Erythroblast (primary cell): ENCODE measurements around the gene SORCS3.

Experiments
- DNase-seq, 2 experiments: peaks; one replicate each; lab custom pipeline; 2025; lab: John Stamatoyannopoulos, UW
- GATA1 ChIP-seq: IDR thresholded peaks from 2 replicates; pipeline ENCODE4 v1.6.1; 2011; ENCODE audit warnings: low read depth, mild to moderate bottlenecking, control low read depth, low read length, moderate library complexity
- POLR2A ChIP-seq: IDR thresholded peaks from 2 replicates; pipeline ENCODE4 v1.6.1; 2011; ENCODE audit warnings: mild to moderate bottlenecking, low read length

SORCS3 gene

GRCh38 chr10:105063796-105064195 is 422.7 kb downstream of the SORCS3 start:
- DNase-seq, result peak; percentile 14 to 35
- TF ChIP-seq POLR2A (no peak), GATA1 (no peak)

GRCh38 chr10:105068497-105068896 is 427.4 kb downstream of the SORCS3 start:
- no peak for DNase-seq
- TF ChIP-seq GATA1, result no peak
- no peak for TF ChIP-seq POLR2A

DNA sequence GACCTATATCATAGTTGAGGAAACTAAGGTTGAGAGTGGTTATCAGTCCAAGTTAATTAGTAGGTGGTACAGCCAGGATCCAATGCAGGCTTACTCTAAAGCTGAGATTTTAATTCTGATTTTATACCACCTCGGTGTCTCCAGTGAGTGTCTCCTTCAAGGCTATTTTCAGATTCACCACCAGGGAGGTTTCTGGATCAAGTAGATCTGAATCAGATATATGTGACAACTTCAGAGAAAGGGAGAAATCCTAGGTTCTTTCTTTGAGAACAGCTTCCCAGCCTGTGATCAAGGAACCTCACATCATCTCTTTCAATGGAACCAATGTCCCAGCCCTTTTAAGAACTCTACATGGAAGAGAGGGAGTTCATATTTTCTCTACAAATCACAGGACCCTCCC is 429.2 kb downstream of the SORCS3 start:
- TF ChIP-seq POLR2A, result no peak
- no peak for TF ChIP-seq GATA1
- DNase-seq, result no peak

DNA sequence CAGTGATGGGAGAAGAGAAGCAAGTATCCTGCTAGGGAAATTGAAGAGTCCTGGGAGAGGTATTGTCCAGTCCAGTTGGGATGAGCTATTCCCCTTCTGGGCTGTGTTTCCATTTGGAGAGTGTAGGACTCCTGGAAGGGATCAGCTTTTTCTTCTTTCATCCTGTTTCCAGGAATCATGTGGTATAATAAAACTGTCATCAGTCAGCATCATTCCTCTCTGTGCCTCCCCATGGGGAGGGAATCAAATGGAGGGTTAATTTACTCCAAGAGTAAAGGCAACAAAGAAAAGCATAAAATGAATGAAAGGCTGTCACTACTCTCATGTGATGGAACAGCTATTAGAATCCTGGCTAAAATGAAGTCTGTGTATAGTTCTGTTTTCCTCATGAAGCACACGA is 429.9 kb downstream of the SORCS3 start:
- DNase-seq, result no peak
- TF ChIP-seq GATA1, result no peak
- no peak for TF ChIP-seq POLR2A

DNA sequence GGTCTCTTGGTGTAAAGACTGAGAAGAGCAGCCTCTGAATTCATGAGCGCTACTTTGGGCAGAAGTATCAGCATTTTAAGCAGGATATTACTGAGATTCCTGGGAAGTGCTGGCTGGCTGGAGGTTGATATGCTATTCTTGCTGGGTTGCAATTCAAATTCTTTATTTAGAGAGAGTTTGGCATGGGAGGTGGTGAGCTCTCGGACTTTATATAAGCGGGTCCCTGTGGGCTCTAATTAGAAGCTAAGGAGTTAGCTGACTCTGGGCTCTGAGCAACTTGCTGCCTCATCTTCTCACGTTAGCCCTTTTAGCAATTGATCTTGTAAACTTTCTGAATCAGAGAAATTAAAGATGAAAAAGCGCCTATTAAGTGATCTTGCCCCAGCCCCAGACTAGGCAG is 430.9 kb downstream of the SORCS3 start:
- no peak for DNase-seq
- no peak for TF ChIP-seq GATA1

- DNase-seq, result no peak
- TF ChIP-seq GATA1, result no peak
- TF ChIP-seq POLR2A, result no peak
Observed at GRCh38 chr10:105073999-105074398, 432.9 kb downstream of the SORCS3 start.

- no peak for TF ChIP-seq GATA1
- no peak for TF ChIP-seq POLR2A
- DNase-seq, result no peak
Observed at GRCh38 chr10:105075031-105075430, 433.9 kb downstream of the SORCS3 start.

- DNase-seq, result no peak
- TF ChIP-seq GATA1, result no peak
- no peak for TF ChIP-seq POLR2A
Observed at GRCh38 chr10:105085980-105086379, 444.9 kb downstream of the SORCS3 start.

- no peak for DNase-seq
- TF ChIP-seq POLR2A (no peak), GATA1 (no peak)
Observed at GRCh38 chr10:105094048-105094447, 453.0 kb downstream of the SORCS3 start.

DNA sequence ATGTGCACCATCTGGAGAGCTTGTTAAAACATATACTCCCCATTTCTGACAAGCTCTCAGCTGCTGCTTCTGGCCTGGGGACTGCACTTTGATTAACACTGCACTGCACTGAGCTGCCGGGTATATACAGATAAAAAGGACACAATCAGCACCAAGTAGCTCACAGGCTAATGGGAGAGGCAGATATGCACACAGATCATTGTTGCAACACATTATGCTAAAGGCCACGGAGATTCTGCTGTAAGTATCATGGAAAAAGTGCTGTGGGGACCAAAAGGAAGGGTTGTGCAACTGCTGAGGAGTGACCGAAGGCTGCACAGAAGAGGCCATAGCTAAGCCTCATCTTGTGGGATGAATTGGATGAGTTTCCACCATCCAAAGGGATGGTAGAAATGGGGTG is 455.2 kb downstream of the SORCS3 start:
- no peak for TF ChIP-seq GATA1
- TF ChIP-seq POLR2A, result no peak
- no peak for DNase-seq

DNA sequence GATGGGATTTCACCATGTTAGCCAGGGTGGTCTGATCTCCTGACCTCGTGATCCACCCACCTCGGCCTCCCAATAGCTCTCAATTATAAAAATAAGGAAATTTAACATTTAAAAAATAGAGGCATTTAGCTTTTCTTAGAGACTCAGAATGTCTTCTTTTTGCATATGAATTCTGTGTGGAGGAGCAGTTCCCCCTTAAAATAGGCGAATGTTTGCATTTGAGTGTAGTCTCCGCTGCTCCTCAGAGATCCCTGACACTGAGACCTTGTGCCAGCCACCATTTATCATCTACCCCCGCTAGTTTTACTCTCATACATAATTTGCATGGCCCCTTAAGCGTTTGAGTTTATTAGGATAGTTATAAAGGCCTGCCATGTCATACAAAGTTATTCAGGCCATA is 461.9 kb downstream of the SORCS3 start:
- TF ChIP-seq GATA1 (no peak), POLR2A (no peak)
- DNase-seq, result no peak

DNA sequence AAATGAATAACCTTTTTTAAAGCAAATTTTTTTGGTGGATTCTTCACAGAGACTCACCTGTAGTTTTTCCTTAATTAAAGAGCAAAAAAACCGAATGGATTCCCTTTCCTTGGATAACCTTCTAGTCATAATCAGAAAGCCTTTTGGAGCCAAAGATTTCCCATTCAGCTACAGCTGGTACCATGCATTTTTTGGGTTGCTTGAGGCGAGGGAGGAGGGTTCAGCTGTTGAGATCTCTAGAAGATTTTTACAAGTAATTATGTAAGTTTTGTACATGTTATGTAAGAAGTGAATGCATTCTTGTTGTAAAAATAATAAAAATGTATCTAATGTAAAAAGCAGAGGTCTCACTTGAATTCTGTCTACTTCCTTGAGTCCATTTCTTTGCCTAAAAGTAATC is 463.2 kb downstream of the SORCS3 start:
- no peak for DNase-seq
- TF ChIP-seq POLR2A, result no peak
- no peak for TF ChIP-seq GATA1

- no peak for TF ChIP-seq GATA1
- TF ChIP-seq POLR2A, result no peak
- no peak for DNase-seq
Observed at GRCh38 chr10:105109164-105109563, 468.1 kb downstream of the SORCS3 start.

- no peak for DNase-seq
- TF ChIP-seq GATA1 (no peak), POLR2A (no peak)
Observed at GRCh38 chr10:105112862-105113261, 471.8 kb downstream of the SORCS3 start.

DNA sequence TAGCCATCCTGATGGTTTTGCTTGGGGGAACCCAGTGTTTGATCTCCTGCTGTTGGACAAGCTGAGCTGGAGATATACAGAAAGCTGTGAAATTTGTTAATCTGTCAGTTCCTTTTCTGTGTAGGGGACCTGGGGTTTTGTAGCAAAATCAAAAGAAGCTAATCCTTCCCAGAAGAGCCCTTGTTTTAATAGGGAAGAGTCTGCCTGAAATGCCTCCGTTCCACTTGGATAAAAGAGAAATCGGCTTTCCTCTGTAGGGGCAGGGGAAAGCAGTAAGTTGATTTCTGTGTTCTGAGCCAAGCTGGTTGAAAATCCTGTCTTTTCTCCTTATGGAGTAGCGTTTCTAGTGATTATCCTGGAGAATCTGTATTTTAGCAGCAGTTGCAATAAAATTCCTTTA is 472.6 kb downstream of the SORCS3 start:
- no peak for TF ChIP-seq GATA1
- TF ChIP-seq POLR2A, result no peak
- no peak for DNase-seq

- no peak for DNase-seq
- TF ChIP-seq GATA1 (no peak), POLR2A (no peak)
Observed at GRCh38 chr10:105121743-105122142, 480.7 kb downstream of the SORCS3 start.
